GM23248 (cell line): Measurements from ENCODE around the gene MRPL39.

ENCODE experiments used
- EZH2 ChIP-seq: fragments of 200-600 bp; sonication (generic); IDR thresholded peaks from 2 replicates; pipeline ENCODE4 v1.6.1; 2018; ENCODE audit warnings: antibody characterized with exemption, mild to moderate bottlenecking; ENCODE audit not compliant: insufficient read depth, poor library complexity, severe bottlenecking
- EZH2phosphoT487 ChIP-seq: fragments of 200-600 bp; sonication (generic); IDR thresholded peaks from 2 replicates; pipeline ENCODE4 v1.6.1; 2018; ENCODE audit warnings: antibody characterized with exemption, moderate library complexity, mild to moderate bottlenecking, low read depth; ENCODE audit not compliant: insufficient read depth

DNA sequence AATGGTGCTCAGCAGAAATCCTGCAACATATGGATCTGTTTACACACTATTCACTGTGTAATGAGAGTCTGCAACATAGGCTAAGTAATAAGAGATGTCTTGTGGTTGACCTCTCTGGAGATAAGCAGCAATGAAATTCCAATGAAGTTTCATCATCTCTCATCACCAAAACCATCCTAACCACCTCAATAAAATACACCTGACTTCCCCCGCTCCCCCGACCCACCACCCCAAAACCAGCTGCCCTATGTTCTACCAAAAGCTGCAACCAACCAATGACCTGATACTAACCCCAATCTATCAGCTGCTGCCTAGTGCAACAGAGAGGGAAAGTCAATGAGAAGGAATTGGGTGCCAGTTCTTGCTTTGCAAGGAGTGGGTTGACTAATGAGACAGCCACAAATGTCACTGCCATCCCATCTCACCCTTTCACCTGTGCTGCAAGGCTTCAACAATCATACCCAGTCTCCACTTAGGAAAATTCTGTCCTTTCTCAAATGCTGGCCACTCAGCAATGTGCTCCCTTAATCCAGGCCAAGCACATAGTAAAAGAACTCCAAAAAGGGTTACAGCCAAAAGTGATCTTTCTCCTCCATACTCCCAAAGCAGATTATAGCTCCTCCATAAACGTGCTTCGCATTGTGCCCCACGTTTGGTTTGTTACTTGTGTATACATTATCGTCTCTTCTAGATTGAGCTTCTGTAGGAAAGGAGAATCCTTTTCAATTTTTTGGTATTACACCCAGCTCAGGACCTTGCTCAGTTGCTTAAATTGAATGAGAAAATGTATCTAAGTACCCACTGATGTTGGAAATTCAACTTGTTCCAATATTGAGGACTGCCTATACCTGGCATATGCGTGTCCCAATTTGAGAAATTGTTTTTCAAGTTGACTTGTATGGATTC lies 29.0 kb downstream of the MRPL39 start:
- no peak for TF ChIP-seq EZH2
- TF ChIP-seq EZH2phosphoT487: no peak
